Skin of body (tissue), 2 donors: ENCODE results near the gene ELL. TPM values are rescaled to one million over a fixed set of nuclear protein-coding genes. Genes with fewer than 3 reads are reported as not detected.
A peak's percentile ranks its signal among the peaks of the same experiment; 100 is the strongest.

Experiments used
- DNase-seq: peaks from one replicate; lab custom pipeline; 2025; lab: John Stamatoyannopoulos, UW
- total RNA-seq: library from RNA; depleted of rRNA; stranded (reverse); fragments of >200 nt; gene quantifications from one replicate; pipeline ENCODE4 v1.2.3, GENCODE V29; 2014

The ELL gene
- total RNA-seq, 1 donor from 2014 or later, result 13.0 TPM

- no peak for DNase-seq
Measured at GRCh38 chr19:18435178-18435841, 86.6 kb downstream of the ELL start.

GRCh38 chr19:18434411-18435175, 87.3 kb downstream of the ELL start:
- DNase-seq, result no peak

DNA sequence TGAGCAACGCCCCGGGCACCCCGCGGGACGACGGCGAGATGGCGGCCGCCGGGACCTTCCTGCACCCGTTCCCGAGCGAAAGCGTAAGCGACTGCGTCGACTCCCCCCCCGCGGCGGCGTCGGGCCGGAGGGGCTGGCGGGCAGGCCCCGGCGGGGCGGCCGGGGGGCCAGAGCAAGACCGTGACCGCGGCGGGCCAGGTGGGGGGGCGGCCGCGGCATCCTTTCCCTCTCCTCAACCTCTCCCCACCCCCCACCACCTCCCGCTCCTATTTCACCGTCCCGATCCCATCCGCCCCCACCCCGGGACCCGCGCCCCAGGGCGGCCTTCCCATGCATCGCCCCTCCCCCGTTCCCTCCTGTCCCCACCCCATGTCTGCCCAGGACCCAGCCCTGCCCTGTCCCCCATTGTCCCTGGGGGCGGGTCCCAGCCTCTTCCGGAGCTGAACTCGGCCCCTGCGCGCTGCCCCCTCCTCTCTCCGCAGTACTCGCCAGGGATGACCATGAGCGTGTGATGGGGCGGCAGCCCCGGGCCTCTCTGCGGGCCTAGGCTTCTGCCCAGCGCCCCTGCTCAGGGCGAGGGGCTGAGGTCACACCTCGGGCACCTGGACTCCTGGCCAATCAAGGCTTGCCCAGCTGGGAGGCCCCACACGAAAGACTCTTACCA, 88.0 kb downstream of the ELL start:
- DNase-seq, result no peak

GRCh38 chr19:18433015-18433691, 88.7 kb downstream of the ELL start:
- no peak for DNase-seq

DNA sequence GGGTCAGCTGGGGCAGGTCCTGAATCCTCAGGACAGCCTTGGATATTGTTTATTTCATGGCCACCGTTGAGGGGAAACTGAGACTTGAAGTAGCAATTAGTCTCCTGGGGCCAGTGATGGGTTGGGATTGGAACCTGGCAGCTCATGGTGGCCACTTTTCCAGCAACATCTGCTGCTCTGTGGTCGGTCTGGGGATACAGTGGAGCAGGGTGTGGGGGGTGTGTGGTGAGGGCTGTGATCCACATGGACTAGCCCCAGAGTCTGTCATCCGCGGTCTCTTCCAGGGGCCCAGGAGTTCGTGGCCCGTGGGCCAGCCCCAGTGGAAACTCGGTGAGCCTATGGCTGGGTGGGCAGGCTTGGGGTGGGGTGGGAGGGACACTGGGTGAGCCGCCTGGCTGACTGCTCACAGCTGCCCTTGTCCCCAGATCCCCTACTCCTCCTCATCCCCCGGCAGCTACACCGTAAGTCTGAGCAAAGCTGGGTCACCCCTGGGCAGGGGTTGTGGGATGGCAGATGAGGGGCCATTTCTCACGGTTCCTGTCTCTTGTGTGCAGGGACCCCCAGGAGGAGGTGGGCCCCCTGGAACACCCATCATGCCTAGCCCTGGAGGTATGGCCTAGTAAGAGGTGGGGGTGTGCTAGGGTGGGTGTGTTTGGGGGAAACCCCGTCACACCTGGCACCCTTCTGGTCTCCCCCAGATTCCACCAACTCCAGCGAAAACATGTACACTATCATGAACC, 89.4 kb downstream of the ELL start:
- no peak for DNase-seq

DNA sequence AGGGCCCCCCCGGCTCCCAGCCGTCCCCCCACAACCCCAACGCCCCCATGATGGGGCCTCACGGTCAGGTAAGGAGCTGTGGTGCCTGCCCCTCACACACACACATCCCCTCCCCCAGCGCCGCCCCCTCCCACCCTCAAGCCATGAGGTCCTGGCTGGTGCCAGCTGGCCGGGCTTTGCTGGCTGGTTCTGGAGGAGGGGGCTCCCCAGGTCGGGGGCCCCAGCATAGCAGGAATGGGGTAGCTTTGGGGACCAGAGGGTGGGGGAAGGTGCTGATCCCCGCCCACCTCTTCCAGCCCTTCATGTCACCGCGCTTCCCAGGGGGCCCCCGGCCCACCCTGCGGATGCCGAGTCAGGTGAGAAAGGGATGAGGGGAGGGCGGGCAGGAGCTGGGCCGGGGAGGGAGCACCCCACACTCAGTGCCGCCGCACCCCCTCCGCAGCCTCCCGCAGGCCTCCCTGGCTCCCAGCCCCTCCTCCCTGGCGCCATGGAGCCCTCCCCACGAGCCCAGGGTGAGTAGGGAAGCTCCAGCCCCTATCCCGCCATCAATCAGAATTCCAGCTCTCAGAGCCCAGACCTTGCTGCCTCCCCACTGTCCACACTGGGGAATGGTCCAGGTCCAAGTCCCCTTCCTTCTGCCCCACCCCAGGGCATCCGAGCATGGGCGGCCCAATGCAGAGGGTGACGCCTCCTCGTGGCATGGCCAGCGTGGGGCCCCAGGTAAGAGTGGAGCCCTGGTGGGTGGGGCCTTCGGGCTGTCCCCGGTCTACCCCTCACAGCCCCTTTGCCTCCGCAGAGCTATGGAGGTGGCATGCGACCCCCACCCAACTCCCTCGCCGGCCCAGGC, 90.3 kb downstream of the ELL start:
- no peak for DNase-seq

- DNase-seq, result no peak
Measured at GRCh38 chr19:18430417-18431144, 91.3 kb downstream of the ELL start.

DNA sequence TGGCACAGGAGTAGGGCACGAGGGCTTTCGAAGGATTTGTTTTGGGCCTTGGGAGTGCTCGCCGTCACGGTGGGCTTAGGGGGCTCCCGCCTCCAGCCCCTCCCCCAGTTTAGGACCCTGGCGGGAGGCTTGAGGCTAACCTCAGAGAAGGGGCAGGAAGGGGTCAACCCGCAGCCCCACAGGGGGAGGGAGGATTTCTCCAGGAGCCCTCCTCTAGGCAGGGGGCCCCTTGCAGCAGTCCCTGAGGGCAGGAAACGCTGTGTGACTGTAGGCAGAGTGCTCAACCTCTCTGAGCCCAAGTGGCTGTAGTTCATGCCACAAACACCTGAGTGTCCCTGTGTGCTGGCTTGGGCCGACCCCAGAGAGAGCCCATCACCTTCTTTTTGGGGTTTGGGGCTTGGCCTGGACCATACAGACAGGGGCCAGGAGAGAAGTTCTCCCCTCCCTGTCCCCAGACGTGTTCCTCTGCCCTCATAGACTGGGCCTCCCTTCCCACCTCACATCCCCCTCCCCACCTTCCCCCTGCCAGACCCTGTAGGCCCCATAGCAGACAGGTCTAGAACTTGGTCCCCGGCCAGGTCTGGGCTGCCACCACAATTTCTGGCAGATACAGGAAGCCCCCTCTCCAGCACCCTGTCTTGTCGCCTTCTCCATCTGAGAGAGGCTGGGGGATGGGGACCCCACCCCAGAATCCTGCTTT, 92.0 kb downstream of the ELL start:
- DNase-seq, result no peak

- DNase-seq, result peak; percentile 81
Measured at GRCh38 chr19:18428787-18429674, 92.8 kb downstream of the ELL start.

DNA sequence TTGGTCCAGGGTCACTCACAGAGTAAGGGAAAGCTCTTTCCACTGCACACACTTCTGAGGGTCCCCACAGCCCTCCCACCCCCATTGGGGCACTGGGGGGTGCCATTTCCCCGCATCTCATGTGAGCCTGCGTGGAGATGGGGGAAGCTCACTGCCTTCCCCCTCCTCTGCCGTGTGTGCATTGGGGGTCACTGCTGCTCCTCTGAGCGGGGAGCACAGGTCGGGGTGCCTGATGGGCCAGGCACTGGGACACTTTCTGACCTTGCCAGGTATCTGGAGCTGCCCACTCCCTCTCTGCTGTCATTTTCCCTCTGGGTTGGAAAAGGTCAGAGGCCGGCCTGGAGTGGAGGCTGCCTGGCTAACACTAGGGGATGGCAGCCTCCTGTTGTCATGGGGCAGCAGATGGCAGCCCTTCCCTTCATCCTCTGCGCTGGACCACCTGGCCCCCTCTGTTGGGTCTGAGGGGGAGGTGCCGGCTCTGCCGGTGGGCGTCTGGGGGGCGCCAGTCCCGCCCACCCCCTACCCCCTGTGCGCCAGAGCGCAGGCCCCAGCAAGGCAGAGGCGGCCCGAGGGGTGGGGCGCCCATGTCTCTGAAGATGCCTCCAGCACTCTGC, 93.6 kb downstream of the ELL start:
- DNase-seq, result no peak

- no peak for DNase-seq
Measured at GRCh38 chr19:18427743-18428113, 94.1 kb downstream of the ELL start.

- no peak for DNase-seq
Measured at GRCh38 chr19:18427080-18427742, 94.7 kb downstream of the ELL start.

GRCh38 chr19:18426416-18426767, 95.5 kb downstream of the ELL start:
- no peak for DNase-seq

DNA sequence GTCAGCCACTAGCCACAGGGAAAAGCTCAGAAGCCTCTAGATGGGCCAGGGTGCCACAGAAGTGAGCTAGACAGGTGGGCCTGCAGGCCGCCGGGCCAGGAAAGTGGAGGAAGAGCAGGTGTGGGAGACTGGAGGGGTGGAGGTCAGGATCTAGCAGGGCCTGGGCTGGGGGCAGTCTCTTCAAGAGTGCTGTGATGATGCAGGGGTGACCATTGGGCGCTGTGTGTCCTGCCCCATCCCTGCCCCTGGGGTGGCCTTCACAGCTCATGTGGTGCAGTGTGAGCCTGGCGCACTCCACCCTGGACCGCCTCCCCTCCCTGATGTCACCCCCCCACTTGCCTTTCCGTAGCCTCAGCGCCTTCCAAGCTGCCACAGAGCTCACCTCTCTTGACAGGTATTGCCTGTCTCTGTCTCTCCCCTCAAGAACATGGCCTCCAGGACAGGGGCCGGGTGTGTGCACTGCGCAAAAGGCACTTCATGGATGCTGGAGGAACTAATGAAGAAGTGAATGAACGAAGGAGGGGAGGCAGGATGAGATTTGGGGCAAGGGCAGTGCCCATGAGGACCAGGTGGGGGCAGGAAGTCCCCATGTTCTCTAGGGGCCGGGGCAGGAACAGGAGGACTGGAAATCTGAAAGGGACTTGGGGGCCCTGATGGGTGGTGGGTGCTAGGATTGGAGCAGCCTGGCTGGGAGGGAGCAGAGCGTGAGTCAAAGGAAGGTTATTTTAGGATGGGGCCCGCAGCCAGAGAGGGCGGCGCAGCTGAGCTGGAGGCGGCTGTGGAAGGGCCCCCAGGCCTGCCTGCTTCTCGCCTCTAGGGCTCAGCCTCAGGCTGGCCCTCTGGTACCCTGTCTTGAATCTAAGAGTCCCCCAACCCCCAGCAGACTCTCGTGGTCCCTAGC, 96.1 kb downstream of the ELL start:
- DNase-seq, result no peak

DNA sequence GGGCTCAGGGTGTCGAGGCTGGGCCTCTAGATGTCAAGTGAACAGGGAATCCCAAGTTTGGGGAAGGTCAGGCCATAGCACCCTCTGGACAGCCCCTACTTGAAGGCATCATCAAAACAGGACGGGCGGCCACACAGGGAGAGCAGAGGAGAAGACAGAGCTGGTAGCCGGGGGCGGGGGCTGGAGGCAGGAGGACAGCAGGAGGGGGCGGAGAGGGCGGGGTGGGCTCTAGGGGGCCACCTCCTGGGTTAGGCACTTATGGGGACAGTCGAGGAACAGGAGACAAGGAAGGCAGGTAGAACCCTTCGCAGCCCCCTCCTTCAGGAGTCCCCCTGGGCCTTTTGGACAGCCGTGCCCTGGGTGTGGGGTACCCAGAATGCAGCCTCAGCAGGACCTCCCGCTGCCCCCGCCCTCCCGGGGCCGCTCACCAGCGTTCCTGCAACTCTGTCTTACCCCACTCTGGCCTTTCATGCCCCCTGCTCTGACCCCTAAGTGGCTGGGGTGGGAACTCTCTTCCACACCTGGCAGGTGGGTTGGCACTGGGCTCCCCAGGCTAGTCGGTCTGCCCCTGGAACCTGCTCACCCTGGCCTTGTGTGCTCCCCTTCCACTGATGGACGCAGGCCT, 96.9 kb downstream of the ELL start:
- no peak for DNase-seq
